Measurements from ENCODE around the gene PTGER1. TPM values are rescaled to one million over a fixed set of nuclear protein-coding genes. Genes with fewer than 3 reads are reported as not detected.
A peak's percentile ranks its signal among the peaks of the same experiment; 100 is the strongest.

Gene PTGER1
- total and polyA plus RNA-seq, 9 of the 15 experiments (the other 6 are each of a cell fraction or from before 2014, with no cell fraction given), result 0.06 to 0.36 (median 0.31) TPM; not detected in 5

GRCh38 chr19:14496029-14496833 lies 21.1 kb upstream of the PTGER1 start, which contains the start of gene GIPC1 (continued):
- TF ChIP-seq HNRNPLL (IDR thresholded peaks at IDR 0.05; ENCODE audit: low read depth, low read length, poor library complexity, severe bottlenecking), result peak; percentile 85
- TF ChIP-seq ZNF586 (CRISPR knock-in tag; conservative IDR thresholded peaks at IDR 0.05), result no peak
- TF ChIP-seq GABPB1 (CRISPR knock-in tag; IDR thresholded peaks at IDR 0.05), result peak; percentile 79
- no peak for TF ChIP-seq ZKSCAN1 (IDR thresholded peaks at IDR 0.05; ENCODE audit: low read depth, low read length)
- no peak for TF ChIP-seq NFIX (CRISPR knock-in tag; IDR thresholded peaks at IDR 0.05; ENCODE audit: low read depth)
- TF ChIP-seq SRSF7 (optimal IDR thresholded peaks at IDR 0.05; ENCODE audit: low read depth, low read length), result no peak
- TF ChIP-seq, protein P1, sequence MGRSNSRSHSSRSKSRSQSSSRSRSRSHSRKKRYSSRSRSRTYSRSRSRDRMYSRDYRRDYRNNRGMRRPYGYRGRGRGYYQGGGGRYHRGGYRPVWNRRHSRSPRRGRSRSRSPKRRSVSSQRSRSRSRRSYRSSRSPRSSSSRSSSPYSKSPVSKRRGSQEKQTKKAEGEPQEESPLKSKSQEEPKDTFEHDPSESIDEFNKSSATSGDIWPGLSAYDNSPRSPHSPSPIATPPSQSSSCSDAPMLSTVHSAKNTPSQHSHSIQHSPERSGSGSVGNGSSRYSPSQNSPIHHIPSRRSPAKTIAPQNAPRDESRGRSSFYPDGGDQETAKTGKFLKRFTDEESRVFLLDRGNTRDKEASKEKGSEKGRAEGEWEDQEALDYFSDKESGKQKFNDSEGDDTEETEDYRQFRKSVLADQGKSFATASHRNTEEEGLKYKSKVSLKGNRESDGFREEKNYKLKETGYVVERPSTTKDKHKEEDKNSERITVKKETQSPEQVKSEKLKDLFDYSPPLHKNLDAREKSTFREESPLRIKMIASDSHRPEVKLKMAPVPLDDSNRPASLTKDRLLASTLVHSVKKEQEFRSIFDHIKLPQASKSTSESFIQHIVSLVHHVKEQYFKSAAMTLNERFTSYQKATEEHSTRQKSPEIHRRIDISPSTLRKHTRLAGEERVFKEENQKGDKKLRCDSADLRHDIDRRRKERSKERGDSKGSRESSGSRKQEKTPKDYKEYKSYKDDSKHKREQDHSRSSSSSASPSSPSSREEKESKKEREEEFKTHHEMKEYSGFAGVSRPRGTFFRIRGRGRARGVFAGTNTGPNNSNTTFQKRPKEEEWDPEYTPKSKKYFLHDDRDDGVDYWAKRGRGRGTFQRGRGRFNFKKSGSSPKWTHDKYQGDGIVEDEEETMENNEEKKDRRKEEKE (IDR thresholded peaks at IDR 0.05; ENCODE audit: borderline replicate concordance in 1 of 2, control insufficient read depth in 1 of 2, low read depth in 2 of 2, low read length in 1 of 2), result peak in 1 of 2 experiments; percentile 90; a peak in 2 of 4 replicates
- no peak for TF ChIP-seq SPI1 (IDR thresholded peaks at IDR 0.05; ENCODE audit: borderline replicate concordance, low read depth, low read length)
- no peak for TF ChIP-seq ZNF395 (CRISPR knock-in tag; IDR thresholded peaks at IDR 0.05)
- peak; percentile 98 for TF ChIP-seq MBD2 (IDR thresholded peaks at IDR 0.05; ENCODE audit: borderline replicate concordance, low read depth)
- no peak for TF ChIP-seq RHOXF2B (CRISPR knock-in tag; conservative IDR thresholded peaks at IDR 0.05)
- no peak for TF ChIP-seq RBM17 (IDR thresholded peaks at IDR 0.05; ENCODE audit: borderline replicate concordance, low read depth, low read length)
- TF ChIP-seq HLTF (IDR thresholded peaks at IDR 0.05), result no peak
- TF ChIP-seq, protein P2, sequence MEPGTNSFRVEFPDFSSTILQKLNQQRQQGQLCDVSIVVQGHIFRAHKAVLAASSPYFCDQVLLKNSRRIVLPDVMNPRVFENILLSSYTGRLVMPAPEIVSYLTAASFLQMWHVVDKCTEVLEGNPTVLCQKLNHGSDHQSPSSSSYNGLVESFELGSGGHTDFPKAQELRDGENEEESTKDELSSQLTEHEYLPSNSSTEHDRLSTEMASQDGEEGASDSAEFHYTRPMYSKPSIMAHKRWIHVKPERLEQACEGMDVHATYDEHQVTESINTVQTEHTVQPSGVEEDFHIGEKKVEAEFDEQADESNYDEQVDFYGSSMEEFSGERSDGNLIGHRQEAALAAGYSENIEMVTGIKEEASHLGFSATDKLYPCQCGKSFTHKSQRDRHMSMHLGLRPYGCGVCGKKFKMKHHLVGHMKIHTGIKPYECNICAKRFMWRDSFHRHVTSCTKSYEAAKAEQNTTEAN (CRISPR knock-in tag; IDR thresholded peaks at IDR 0.05), result no peak
- no peak for TF ChIP-seq HNRNPH1 (optimal IDR thresholded peaks at IDR 0.05; ENCODE audit: low read depth, low read length)
- peak; percentile 16; the same call in 1 of the 2 replicates for TF ChIP-seq C11orf30 (IDR thresholded peaks at IDR 0.05; ENCODE audit: low read depth)
